Epithelial cell of esophagus (primary cell): ENCODE results near the gene DHX35.

ENCODE experiments used
- DNase-seq: peaks from one replicate; pipeline ENCODE4 v3.0.0; 2010; ENCODE audit warnings: low read depth
- H3K4me3 ChIP-seq: 2 replicates; pipeline ENCODE4 v1.5.1; 2011; ENCODE audit warnings: mild to moderate bottlenecking, low read length, control low read depth
- TF ChIP-seq, protein P1 (sequence below): IDR thresholded peaks from 2 replicates; pipeline ENCODE4 v1.5.1; 2011; ENCODE audit warnings: low read depth, mild to moderate bottlenecking, low read length, control low read depth, inconsistent platforms; ENCODE audit not compliant: insufficient read depth; ENCODE audit errors: missing control alignments

The DHX35 gene

DNA sequence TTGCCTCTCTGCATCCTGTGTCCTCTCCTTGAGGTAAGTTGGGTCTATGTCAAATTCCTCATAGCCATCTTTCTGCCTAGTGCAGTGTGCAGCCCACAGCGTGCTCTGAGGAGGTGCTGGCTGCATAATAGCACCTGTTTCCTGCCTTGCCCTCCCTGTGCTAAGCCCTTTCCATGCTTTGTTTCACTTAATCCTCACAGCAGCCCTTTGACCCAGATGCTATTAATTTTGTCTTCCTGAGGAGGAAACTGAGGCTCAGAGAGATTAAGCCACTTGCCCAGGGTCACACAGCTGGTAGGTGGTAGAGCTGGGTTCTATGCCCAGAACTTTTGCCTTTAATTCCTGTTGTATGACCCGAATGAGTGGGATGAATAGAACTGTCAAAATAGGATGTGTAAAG lies 22.5 kb upstream of the DHX35 start:
- no peak for DNase-seq
- TF ChIP-seq, protein P1, sequence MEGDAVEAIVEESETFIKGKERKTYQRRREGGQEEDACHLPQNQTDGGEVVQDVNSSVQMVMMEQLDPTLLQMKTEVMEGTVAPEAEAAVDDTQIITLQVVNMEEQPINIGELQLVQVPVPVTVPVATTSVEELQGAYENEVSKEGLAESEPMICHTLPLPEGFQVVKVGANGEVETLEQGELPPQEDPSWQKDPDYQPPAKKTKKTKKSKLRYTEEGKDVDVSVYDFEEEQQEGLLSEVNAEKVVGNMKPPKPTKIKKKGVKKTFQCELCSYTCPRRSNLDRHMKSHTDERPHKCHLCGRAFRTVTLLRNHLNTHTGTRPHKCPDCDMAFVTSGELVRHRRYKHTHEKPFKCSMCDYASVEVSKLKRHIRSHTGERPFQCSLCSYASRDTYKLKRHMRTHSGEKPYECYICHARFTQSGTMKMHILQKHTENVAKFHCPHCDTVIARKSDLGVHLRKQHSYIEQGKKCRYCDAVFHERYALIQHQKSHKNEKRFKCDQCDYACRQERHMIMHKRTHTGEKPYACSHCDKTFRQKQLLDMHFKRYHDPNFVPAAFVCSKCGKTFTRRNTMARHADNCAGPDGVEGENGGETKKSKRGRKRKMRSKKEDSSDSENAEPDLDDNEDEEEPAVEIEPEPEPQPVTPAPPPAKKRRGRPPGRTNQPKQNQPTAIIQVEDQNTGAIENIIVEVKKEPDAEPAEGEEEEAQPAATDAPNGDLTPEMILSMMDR, result no peak
- no peak overlapping the region for H3K4me3 ChIP-seq

DNA sequence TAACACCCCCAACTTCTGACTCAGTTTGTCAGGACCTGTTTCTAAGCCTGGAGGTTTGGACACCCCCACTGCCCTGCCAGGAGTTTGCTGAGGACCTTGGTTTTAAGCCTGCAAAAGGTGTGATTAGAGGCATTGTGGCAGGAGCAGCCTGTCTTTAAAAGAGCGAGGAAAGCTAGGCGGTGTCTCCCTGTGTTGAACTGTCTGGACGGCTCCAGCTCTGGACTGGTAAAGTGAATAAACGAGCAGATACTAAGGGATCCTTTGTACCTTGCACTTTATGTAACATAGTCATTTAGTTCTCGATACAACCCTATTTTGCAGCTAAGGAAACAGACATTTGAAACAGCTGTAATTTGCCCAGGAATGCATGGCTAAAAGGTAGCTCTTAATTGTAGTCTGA lies 21.5 kb upstream of the DHX35 start:
- H3K4me3 ChIP-seq, result no peak overlapping the region
- no peak for DNase-seq
- TF ChIP-seq, protein P1, result no peak

DNA sequence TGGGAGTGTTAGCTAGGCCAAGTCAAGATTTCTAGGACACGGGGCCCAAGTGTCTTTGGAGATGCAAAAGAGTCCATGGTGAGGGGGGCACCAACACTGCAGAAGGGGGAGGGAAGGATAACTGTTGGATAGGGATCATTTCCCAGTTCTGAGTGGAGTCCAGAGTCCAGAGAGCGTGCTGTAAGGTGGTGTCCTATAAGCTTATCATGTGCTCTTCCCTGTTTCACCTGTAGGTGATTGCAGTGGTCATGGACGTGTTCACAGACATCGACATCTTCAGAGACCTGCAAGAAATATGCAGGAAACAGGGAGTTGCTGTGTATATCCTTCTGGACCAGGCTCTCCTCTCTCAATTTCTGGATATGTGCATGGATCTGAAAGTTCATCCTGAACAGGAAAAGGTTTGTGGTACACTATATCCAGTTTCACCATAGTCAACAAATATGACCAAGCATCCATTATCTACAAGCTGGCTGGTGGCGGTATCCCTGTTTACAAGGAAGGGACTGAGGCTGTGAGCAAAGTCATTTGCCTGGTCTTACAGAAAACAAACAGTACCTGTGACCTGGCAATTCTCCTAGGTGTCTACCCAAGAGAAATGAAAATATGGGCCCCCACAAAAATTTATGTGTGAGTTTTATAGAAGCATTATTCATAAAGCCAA lies 20.3 kb upstream of the DHX35 start:
- no peak for DNase-seq
- no peak overlapping the region for H3K4me3 ChIP-seq
- TF ChIP-seq, protein P1, result no peak

DNA sequence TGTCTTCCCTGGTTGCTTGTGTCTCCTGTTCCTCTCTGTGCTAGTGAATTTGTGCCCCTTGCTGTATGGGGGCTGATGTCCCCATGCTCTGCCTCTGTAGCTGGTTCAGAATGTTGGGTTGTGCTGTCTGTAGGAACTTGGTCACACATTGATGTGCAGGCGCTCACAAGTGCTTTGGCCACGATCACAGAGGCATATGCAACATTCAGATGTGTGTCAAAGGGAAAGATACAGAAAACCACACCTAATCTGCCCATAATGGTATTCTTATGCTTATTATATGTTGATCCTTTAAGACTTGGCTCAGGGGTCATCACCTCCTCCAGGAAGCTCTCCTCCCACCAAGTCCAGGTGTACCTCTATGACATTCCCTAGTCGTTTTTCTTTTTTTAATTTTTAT lies 17.1 kb upstream of the DHX35 start:
- TF ChIP-seq, protein P1, result no peak
- no peak overlapping the region for H3K4me3 ChIP-seq
- no peak for DNase-seq

DNA sequence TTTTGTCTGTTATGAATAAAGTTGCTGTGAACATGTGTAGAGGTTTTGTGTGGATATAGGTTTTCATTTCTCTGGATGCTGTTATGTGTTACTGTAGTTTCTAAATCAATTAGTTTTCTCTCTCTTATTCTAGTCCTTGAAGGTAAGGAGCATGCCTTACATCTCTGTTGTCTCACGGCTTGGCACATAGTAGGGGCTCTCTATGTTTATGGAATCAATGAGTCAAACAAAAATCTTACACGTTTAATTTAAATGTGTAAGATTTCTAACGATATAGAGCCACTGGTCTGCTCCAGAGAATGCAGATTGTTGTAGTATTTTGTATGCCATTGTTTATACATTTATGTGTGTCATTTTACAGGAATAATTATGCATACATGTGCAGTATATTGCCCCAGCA lies 15.3 kb upstream of the DHX35 start:
- DNase-seq, result no peak
- TF ChIP-seq, protein P1, result no peak
- H3K4me3 ChIP-seq, result no peak overlapping the region

DNA sequence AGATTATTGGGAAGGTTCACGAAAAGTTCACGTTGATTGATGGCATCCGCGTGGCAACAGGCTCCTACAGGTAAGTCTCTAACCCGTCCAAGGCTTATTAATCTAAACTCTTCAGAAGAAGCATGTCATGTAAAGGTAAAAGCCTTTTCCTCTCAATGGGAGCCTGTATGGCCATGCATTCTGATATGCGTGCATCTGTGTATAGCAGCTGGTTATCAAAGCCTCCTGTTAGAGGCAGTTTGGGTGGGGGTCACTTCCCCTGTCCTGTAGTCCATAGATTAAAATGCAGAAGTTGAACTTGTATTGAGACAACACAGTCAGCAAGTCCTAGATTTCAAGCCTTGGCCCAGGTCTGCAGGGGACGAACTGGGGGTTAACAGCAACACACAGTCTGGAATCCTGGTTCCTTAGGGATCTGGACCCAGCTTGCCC lies 14.2 kb upstream of the DHX35 start:
- H3K4me3 ChIP-seq, result no peak overlapping the region
- no peak for DNase-seq
- TF ChIP-seq, protein P1, result no peak

DNA sequence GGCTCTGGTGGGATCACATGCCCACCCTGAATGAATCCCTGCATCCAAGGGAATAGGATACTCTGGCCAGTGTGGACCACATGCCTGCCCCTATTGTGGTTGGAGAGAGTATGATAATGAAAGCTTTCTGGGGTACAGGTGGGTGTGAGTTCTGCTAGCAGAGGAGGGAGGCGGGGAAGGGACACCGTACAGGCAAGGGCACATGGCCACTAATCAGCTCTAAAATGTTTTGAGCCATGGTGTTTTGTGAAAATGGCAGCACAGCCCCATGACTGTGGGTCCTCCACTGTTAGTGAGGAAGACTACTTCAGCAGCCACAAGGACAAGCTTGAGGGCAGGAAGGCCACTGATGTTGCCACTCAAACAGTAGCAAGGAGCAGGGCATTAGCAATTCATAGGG lies 11.9 kb upstream of the DHX35 start:
- TF ChIP-seq, protein P1, result no peak
- DNase-seq, result no peak

More for the DNA sequence above, 11.9 kb upstream of the DHX35 start:
- no peak overlapping the region for H3K4me3 ChIP-seq
